HTR-8/SVneo (cell line): ENCODE measurements around the gene LHFPL2.
A peak's percentile ranks its signal among the peaks of the same experiment; 100 is the strongest.

ENCODE experiments used
- DNase-seq: peaks from one replicate; pipeline ENCODE4 v3.0.0; 2011; ENCODE audit warnings: low spot score, mixed read lengths; ENCODE audit not compliant: insufficient read length
- FAIRE-seq: peaks from 2 replicates; lab custom pipeline; 2011; peaks lifted over from hg19 to GRCh38; lab: Jason Lieb, UNC

Gene LHFPL2

GRCh38 chr5:78644741-78645300 lies 3.8 kb downstream of the LHFPL2 start:
- FAIRE-seq = no peak
- DNase-seq = no peak

GRCh38 chr5:78644129-78644528 lies 4.4 kb downstream of the LHFPL2 start:
- FAIRE-seq (no peak), DNase-seq (no peak)

- no peak for DNase-seq
- FAIRE-seq = no peak
Measured at GRCh38 chr5:78642701-78643100, 5.9 kb downstream of the LHFPL2 start.

GRCh38 chr5:78640662-78641474 lies 7.7 kb downstream of the LHFPL2 start:
- no peak for DNase-seq
- FAIRE-seq = peak; percentile 23

GRCh38 chr5:78639791-78640190 lies 8.8 kb downstream of the LHFPL2 start:
- FAIRE-seq (no peak), DNase-seq (no peak)

GRCh38 chr5:78638973-78639669 lies 9.5 kb downstream of the LHFPL2 start:
- no peak for FAIRE-seq
- DNase-seq = no peak

- FAIRE-seq = peak; percentile 80
- DNase-seq = peak; percentile 88
Measured at GRCh38 chr5:78638423-78638822, 10.1 kb downstream of the LHFPL2 start.

GRCh38 chr5:78637468-78637867 lies 11.1 kb downstream of the LHFPL2 start:
- DNase-seq = no peak
- no peak for FAIRE-seq

- FAIRE-seq (no peak), DNase-seq (no peak)
Measured at GRCh38 chr5:78636682-78637081, 11.9 kb downstream of the LHFPL2 start.

GRCh38 chr5:78634634-78635033 lies 13.9 kb downstream of the LHFPL2 start:
- no peak for FAIRE-seq
- DNase-seq = no peak

GRCh38 chr5:78634229-78634628 lies 14.3 kb downstream of the LHFPL2 start:
- FAIRE-seq = no peak
- no peak for DNase-seq

- no peak for FAIRE-seq
- DNase-seq = peak; percentile 41
Measured at GRCh38 chr5:78633700-78634099, 14.9 kb downstream of the LHFPL2 start.

GRCh38 chr5:78632467-78632866 lies 16.1 kb downstream of the LHFPL2 start:
- DNase-seq (no peak), FAIRE-seq (no peak)

- no peak for FAIRE-seq
- no peak for DNase-seq
Measured at GRCh38 chr5:78631931-78632330, 16.6 kb downstream of the LHFPL2 start.

GRCh38 chr5:78630047-78630446 lies 18.5 kb downstream of the LHFPL2 start:
- DNase-seq = no peak
- no peak for FAIRE-seq

GRCh38 chr5:78629624-78630023 lies 18.9 kb downstream of the LHFPL2 start:
- FAIRE-seq = no peak
- no peak for DNase-seq

GRCh38 chr5:78628270-78628992 lies 20.1 kb downstream of the LHFPL2 start:
- DNase-seq (no peak), FAIRE-seq (no peak)

- FAIRE-seq = no peak
Measured at GRCh38 chr5:78627766-78628165, 20.8 kb downstream of the LHFPL2 start.

GRCh38 chr5:78627175-78627574 lies 21.4 kb downstream of the LHFPL2 start:
- FAIRE-seq (no peak), DNase-seq (no peak)

More at GRCh38 chr5:78627766-78628165, 20.8 kb downstream of the LHFPL2 start:
- no peak for DNase-seq

GRCh38 chr5:78626009-78626571 lies 22.5 kb downstream of the LHFPL2 start:
- DNase-seq = no peak
- no peak for FAIRE-seq
